Progenitor cell of endocrine pancreas (in vitro differentiated cells): ENCODE results near the gene LRRC8E. TPM values are rescaled to one million over a fixed set of nuclear protein-coding genes. Genes with fewer than 3 reads are reported as not detected.
A peak's percentile ranks its signal among the peaks of the same experiment; 100 is the strongest.

Source experiments
- DNase-seq: peaks from one replicate; pipeline ENCODE4 v3.0.0; 2021; ENCODE audit warnings: low spot score; ENCODE audit not compliant: unreplicated experiment
- H3K27ac Mint-ChIP-seq: 2 replicates; pipeline ENCODE4 v1.8.0; 2021; ENCODE audit warnings: mild to moderate bottlenecking, moderate library complexity, mixed read lengths
- H3K27me3 Mint-ChIP-seq: 2 replicates; pipeline ENCODE4 v1.8.0; 2021; ENCODE audit warnings: mixed read lengths
- H3K36me3 Mint-ChIP-seq: 2 replicates; pipeline ENCODE4 v1.8.0; 2022; ENCODE audit warnings: mixed read lengths; ENCODE audit not compliant: insufficient read depth
- H3K4me1 Mint-ChIP-seq: 2 replicates; pipeline ENCODE4 v1.8.0; 2021; ENCODE audit warnings: low read depth, mixed read lengths
- H3K4me3 Mint-ChIP-seq: 2 replicates; pipeline ENCODE4 v1.8.0; 2021; ENCODE audit warnings: low read depth, mild to moderate bottlenecking, moderate library complexity, mixed read lengths
- H3K9me3 Mint-ChIP-seq: 2 replicates; pipeline ENCODE4 v1.8.0; 2021; ENCODE audit warnings: low read depth, mixed read lengths
- CTCF ChIP-seq: fragments of 200-600 bp; sonication (generic); IDR thresholded peaks from one replicate; pipeline ENCODE4 v1.5.0; 2021; ENCODE audit warnings: antibody characterized with exemption, mild to moderate bottlenecking; ENCODE audit not compliant: unreplicated experiment
- total RNA-seq: library from RNA; stranded (reverse); gene quantifications from 2 replicates; pipeline ENCODE4 v1.2.1, GENCODE V29; 2021

The LRRC8E gene
- total RNA-seq, 1 donor from 2014 or later: 3.6 TPM

GRCh38 chr19:7934766-7935165 is 46.5 kb downstream of the LRRC8E start:
- H3K27ac Mint-ChIP-seq: no peak overlapping the region
- TF ChIP-seq CTCF: no peak
- H3K36me3 Mint-ChIP-seq: peaks cover 10% of the 10 kb centered on the region
- no peaks in the 10 kb centered on the region for H3K4me1 Mint-ChIP-seq
- no peaks in the 10 kb centered on the region for H3K9me3 Mint-ChIP-seq
- H3K27me3 Mint-ChIP-seq: no peaks in the 10 kb centered on the region
- H3K4me3 Mint-ChIP-seq: no peak overlapping the region
- no peak for DNase-seq

- no peaks in the 10 kb centered on the region for H3K9me3 Mint-ChIP-seq
- H3K36me3 Mint-ChIP-seq: peaks cover 9% of the 10 kb centered on the region
- no peak for DNase-seq
- no peak for TF ChIP-seq CTCF
- H3K4me1 Mint-ChIP-seq: peaks cover 7% of the 10 kb centered on the region
- no peaks in the 10 kb centered on the region for H3K27me3 Mint-ChIP-seq
- H3K27ac Mint-ChIP-seq: no peak overlapping the region
- H3K4me3 Mint-ChIP-seq: peak overlapping the region; percentile 24
Measured at GRCh38 chr19:7940841-7941240, 52.5 kb downstream of the LRRC8E start.

GRCh38 chr19:7941895-7942596 is 53.7 kb downstream of the LRRC8E start:
- Mint-ChIP-seq H3K36me3 (peaks cover 9% of the 10 kb centered on the region), H3K4me1 (peaks cover 7% of the 10 kb centered on the region)

GRCh38 chr19:7942981-7943443 is 54.7 kb downstream of the LRRC8E start:
- H3K27me3 Mint-ChIP-seq: no peaks in the 10 kb centered on the region
- peak overlapping the region; percentile 92 for H3K4me3 Mint-ChIP-seq
- H3K36me3 Mint-ChIP-seq: peaks cover 9% of the 10 kb centered on the region
- peak overlapping the region; percentile 100 for H3K27ac Mint-ChIP-seq
- DNase-seq: no peak
- peaks cover 7% of the 10 kb centered on the region for H3K4me1 Mint-ChIP-seq
- no peaks in the 10 kb centered on the region for H3K9me3 Mint-ChIP-seq
- TF ChIP-seq CTCF: no peak

More at GRCh38 chr19:7941895-7942596, 53.7 kb downstream of the LRRC8E start:
- DNase-seq: no peak
- no peaks in the 10 kb centered on the region for H3K27me3 Mint-ChIP-seq
- TF ChIP-seq CTCF: no peak
- H3K4me3 Mint-ChIP-seq: peak overlapping the region; percentile 92
- no peaks in the 10 kb centered on the region for H3K9me3 Mint-ChIP-seq
- H3K27ac Mint-ChIP-seq: peak overlapping the region; percentile 69

GRCh38 chr19:7943444-7944176 is 55.3 kb downstream of the LRRC8E start, which contains the start of gene TIMM44:
Gene TIMM44 (minus strand): TSS chr19:7943666. CDS start chr19:7943651, 15 bp downstream.
- Mint-ChIP-seq H3K27me3 (no peaks in the 10 kb centered on the region), H3K36me3 (peaks cover 9% of the 10 kb centered on the region), H3K9me3 (no peaks in the 10 kb centered on the region), H3K4me3 (peak within 1 kb of the TSS; percentile 92), H3K4me1 (peaks cover 7% of the 10 kb centered on the region), H3K27ac (peak within 1 kb of the TSS; percentile 100)
- DNase-seq: peak; percentile 96
- TF ChIP-seq CTCF: no peak
